Thoracic aorta (tissue), 2 donors: Measurements from ENCODE around the gene VAV2. TPM values are rescaled to one million over a fixed set of nuclear protein-coding genes. Genes with fewer than 3 reads are reported as not detected.
A peak's percentile ranks its signal among the peaks of the same experiment; 100 is the strongest.

ENCODE experiments used
- ATAC-seq: fragments of 150-250 bp; one replicate; pipeline ENCODE4 v1.8.0; 2017; ENCODE audit warnings: low read depth; ENCODE audit not compliant: insufficient number of reproducible peaks, low FRiP score
- DNase-seq: peaks from one replicate; pipeline ENCODE4 v3.0.0-alpha.2; 2020; ENCODE audit warnings: low spot score
- H3K27ac ChIP-seq, 2 donors: fragments of 200-600 bp; sonication (generic); 1 replicate in 1 of 2; 2 replicates in 1 of 2; pipeline ENCODE4 v1.5.1; 2016; ENCODE audit warnings: mild to moderate bottlenecking in 2 of 2, moderate library complexity in 2 of 2
- H3K27me3 ChIP-seq: fragments of 200-600 bp; sonication (generic); replicated peaks from 2 replicates; pipeline ENCODE4 v1.6.0; 2016; ENCODE audit warnings: mild to moderate bottlenecking; ENCODE audit not compliant: insufficient read depth
- H3K36me3 ChIP-seq: fragments of 200-600 bp; sonication (generic); one replicate; pipeline ENCODE4 v1.5.1; 2016
- H3K4me1 ChIP-seq, 2 donors: fragments of 200-600 bp; sonication (generic); 1 replicate in 1 of 2; 2 replicates in 1 of 2; pipeline versions ENCODE4 v1.5.1 to v1.6.0; 2016; ENCODE audit warnings: low read depth in 2 of 2, mild to moderate bottlenecking in 1 of 2; ENCODE audit not compliant: control insufficient read depth in 1 of 2
- H3K4me3 ChIP-seq: fragments of 200-600 bp; sonication (generic); 2 replicates; pipeline ENCODE4 v1.5.1; 2016; ENCODE audit warnings: mild to moderate bottlenecking
- H3K9me3 ChIP-seq: fragments of 200-600 bp; sonication (generic); 2 replicates; pipeline ENCODE4 v1.5.1; 2016
- CTCF ChIP-seq: fragments of 200-600 bp; sonication (generic); IDR thresholded peaks from one replicate; pipeline ENCODE4 v1.5.1; 2019; ENCODE audit warnings: antibody characterized with exemption
- total RNA-seq, 2 donors: library from RNA; depleted of rRNA; stranded (reverse); fragments of >200 nt; gene quantifications; one replicate each; pipeline versions ENCODE4 v1.1.0 to v1.2.3, GENCODE V29; 2016

Gene VAV2
- total RNA-seq, 2 donors from 2014 or later, result 10.1 to 11.5 TPM

- H3K9me3 ChIP-seq, result peaks cover 8% of the 10 kb centered on the region
- H3K36me3 ChIP-seq, result peaks cover 4% of the 10 kb centered on the region
- no peaks in the 10 kb centered on the region for H3K27me3 ChIP-seq
- no peak overlapping the region for H3K4me3 ChIP-seq
- no peak for TF ChIP-seq CTCF
- H3K4me1 ChIP-seq, result no peaks in the 10 kb centered on the region
- ATAC-seq (no peak), DNase-seq (no peak)
- no peak overlapping the region for H3K27ac ChIP-seq
Observed at GRCh38 chr9:133762488-133763271, 229.4 kb downstream of the VAV2 start.

- ATAC-seq (no peak), DNase-seq (no peak)
- H3K36me3 ChIP-seq, result no peaks in the 10 kb centered on the region
- no peak overlapping the region for H3K27ac ChIP-seq
- TF ChIP-seq CTCF, result no peak
- no peaks in the 10 kb centered on the region for H3K27me3 ChIP-seq
- H3K9me3 ChIP-seq, result peaks cover under 1% of the 10 kb centered on the region
- no peak overlapping the region for H3K4me3 ChIP-seq
- H3K4me1 ChIP-seq, result no peaks in the 10 kb centered on the region
Observed at GRCh38 chr9:133761641-133762248, 230.4 kb downstream of the VAV2 start.

- ATAC-seq (no peak), DNase-seq (no peak)
- TF ChIP-seq CTCF, result no peak
Observed at GRCh38 chr9:133760713-133761290, 231.3 kb downstream of the VAV2 start.

GRCh38 chr9:133759946-133760345, 232.2 kb downstream of the VAV2 start:
- H3K4me1 ChIP-seq, result no peaks in the 10 kb centered on the region
- DNase-seq (no peak), ATAC-seq (no peak)
- no peaks in the 10 kb centered on the region for H3K36me3 ChIP-seq
- no peaks in the 10 kb centered on the region for H3K27me3 ChIP-seq
- H3K27ac ChIP-seq, result no peak overlapping the region
- H3K9me3 ChIP-seq, result no peaks in the 10 kb centered on the region
- no peak for TF ChIP-seq CTCF
- H3K4me3 ChIP-seq, result no peak overlapping the region

More at GRCh38 chr9:133760713-133761290, 231.3 kb downstream of the VAV2 start:
- H3K9me3 ChIP-seq, result no peaks in the 10 kb centered on the region
- no peak overlapping the region for H3K4me3 ChIP-seq
- no peaks in the 10 kb centered on the region for H3K4me1 ChIP-seq
- H3K27me3 ChIP-seq, result no peaks in the 10 kb centered on the region
- no peaks in the 10 kb centered on the region for H3K36me3 ChIP-seq
- H3K27ac ChIP-seq, result no peak overlapping the region

GRCh38 chr9:133759146-133759900, 232.8 kb downstream of the VAV2 start:
- Histone ChIP-seq H3K27ac (no peak overlapping the region), H3K36me3 (no peaks in the 10 kb centered on the region), H3K4me1 (no peaks in the 10 kb centered on the region), H3K4me3 (peak overlapping the region; percentile 33), H3K9me3 (no peaks in the 10 kb centered on the region), H3K27me3 (no peaks in the 10 kb centered on the region)
- no peak for TF ChIP-seq CTCF
- DNase-seq (no peak), ATAC-seq (peak; percentile 40)
